Suprapubic skin (tissue), 4 donors: ENCODE data around the gene ZNF30.

Experiments used
- EP300 ChIP-seq: sonication (generic); formaldehyde crosslinking; IDR thresholded peaks from one replicate; pipeline ENCODE4 v1.6.1; 2017; ENCODE audit warnings: antibody characterized with exemption
- POLR2A ChIP-seq, 2 donors: fragments of 450-650 bp; IDR thresholded peaks; one replicate each; pipeline ENCODE4 v1.6.1; 2017; ENCODE audit warnings: antibody characterized with exemption in 2 of 2, mild to moderate bottlenecking in 2 of 2, moderate library complexity in 2 of 2
- POLR2AphosphoS5 ChIP-seq, 3 donors: sonication (generic); formaldehyde crosslinking; IDR thresholded peaks; one replicate each; pipeline ENCODE4 v1.6.1; 2017; ENCODE audit warnings: antibody characterized with exemption in 3 of 3
- TF ChIP-seq, protein P1 (sequence below), 2 donors: fragments of 200-600 bp in 1 of 2; fragments of 450-650 bp in 1 of 2; sonication (generic) in 1 of 2; IDR thresholded peaks; one replicate each; pipeline ENCODE4 v1.5.1; 2016 to 2019; ENCODE audit warnings: antibody characterized with exemption in 2 of 2, mild to moderate bottlenecking in 1 of 2, moderate library complexity in 1 of 2

DNA sequence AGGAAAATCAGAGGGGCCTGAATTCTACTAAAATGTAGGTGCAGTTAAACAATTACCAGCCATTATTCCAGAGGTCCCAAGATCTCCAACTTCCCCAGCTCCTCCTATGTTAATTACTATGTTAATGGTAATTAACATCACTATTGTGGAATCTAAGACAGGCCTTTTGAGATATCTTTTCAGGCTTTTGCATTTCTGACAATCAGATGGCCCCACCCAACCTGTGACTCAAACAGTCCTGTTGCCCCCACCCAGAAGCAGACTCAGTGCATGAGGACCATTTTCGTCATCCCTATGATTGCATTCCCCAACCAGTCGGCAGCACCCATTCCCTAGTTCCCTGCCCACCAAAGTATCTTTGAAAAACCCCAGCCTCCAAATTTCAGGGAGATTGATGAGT is 8.5 kb upstream of the ZNF30 start:
- TF ChIP-seq EP300 = no peak
- TF ChIP-seq POLR2A (IDR thresholded peaks at IDR 0.05) = no peak
- TF ChIP-seq, protein P1, sequence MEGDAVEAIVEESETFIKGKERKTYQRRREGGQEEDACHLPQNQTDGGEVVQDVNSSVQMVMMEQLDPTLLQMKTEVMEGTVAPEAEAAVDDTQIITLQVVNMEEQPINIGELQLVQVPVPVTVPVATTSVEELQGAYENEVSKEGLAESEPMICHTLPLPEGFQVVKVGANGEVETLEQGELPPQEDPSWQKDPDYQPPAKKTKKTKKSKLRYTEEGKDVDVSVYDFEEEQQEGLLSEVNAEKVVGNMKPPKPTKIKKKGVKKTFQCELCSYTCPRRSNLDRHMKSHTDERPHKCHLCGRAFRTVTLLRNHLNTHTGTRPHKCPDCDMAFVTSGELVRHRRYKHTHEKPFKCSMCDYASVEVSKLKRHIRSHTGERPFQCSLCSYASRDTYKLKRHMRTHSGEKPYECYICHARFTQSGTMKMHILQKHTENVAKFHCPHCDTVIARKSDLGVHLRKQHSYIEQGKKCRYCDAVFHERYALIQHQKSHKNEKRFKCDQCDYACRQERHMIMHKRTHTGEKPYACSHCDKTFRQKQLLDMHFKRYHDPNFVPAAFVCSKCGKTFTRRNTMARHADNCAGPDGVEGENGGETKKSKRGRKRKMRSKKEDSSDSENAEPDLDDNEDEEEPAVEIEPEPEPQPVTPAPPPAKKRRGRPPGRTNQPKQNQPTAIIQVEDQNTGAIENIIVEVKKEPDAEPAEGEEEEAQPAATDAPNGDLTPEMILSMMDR (IDR thresholded peaks at IDR 0.05) = no peak
- TF ChIP-seq POLR2AphosphoS5 (IDR thresholded peaks at IDR 0.05) = no peak
